HG02938 (cell line): Measurements from ENCODE around the gene GPR142.

Experiments
- ATAC-seq: cut with Tn5 transposase; IDR thresholded peaks from one replicate; pipeline ENCODE4 v1.9.1; 2021; ENCODE audit warnings: mild to moderate bottlenecking, moderate library complexity; ENCODE audit not compliant: unreplicated experiment

The GPR142 gene, protein sequence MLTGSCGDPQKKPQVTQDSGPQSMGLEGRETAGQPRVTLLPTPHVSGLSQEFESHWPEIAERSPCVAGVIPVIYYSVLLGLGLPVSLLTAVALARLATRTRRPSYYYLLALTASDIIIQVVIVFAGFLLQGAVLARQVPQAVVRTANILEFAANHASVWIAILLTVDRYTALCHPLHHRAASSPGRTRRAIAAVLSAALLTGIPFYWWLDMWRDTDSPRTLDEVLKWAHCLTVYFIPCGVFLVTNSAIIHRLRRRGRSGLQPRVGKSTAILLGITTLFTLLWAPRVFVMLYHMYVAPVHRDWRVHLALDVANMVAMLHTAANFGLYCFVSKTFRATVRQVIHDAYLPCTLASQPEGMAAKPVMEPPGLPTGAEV

DNA sequence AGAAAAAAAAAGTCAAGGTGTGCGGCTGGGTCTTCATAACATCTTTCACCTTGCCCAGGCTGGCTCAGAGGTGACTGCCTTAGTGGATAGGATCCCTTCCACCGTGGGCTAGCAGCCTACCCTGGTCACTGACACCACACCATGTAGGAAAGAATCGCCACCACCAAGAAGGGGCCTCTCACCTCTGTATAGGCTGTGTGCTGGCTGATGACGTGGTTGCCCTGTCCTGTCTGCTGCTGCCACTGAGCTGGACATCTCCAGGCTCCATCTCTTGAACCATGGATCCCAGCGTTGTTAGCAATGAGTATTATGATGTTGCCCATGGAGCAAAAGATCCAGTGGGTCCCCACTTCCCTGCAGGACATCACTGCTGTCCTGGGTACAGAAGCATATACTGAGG is at the start of gene GPR142:
TSS of gene GPR142 (plus strand) at position 301 of the 400 bp plus-strand sequence. CDS start 2,035 bp downstream, outside the sequence.
- ATAC-seq, result no peak

DNA sequence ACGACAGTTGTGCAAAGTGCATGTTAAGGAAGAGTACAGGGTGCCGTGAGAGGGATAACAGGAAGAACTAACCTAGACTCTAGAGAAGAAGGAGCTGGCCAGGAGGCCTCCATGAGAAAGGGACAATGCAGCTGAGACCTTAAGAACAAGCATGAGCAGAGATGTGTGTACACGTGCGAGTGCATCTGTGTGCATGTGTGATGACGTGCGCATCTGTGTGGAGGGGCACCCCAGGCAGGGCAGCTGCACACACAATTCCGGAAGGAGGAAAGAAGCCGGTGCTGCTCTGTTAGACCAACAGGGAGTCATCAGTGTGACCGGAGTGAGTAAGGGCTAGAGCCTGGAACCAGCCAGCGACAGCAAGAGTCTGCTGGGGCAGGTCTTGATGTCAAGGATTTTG is 48.9 kb upstream of the GPR142 start:
- ATAC-seq, result no peak

DNA sequence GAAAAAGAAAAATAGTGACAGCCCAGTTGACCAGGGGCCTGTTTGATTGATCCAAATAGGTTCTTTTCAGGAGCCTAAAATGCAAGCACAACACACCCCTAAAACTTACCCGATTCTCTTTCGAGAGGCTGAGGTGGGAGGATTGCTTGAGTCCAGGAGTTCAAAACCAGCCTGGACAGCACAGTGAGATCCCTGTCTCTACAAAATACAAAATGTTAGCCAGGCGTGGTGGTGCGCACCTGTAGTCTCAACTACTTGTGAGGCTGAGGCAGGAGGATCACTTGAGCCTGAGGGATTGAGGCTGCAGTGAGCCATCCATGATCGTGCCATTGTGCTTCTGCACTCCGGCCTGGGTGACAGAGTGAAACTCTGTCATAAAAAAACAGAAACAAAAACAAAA is 42.8 kb upstream of the GPR142 start:
- no peak for ATAC-seq

DNA sequence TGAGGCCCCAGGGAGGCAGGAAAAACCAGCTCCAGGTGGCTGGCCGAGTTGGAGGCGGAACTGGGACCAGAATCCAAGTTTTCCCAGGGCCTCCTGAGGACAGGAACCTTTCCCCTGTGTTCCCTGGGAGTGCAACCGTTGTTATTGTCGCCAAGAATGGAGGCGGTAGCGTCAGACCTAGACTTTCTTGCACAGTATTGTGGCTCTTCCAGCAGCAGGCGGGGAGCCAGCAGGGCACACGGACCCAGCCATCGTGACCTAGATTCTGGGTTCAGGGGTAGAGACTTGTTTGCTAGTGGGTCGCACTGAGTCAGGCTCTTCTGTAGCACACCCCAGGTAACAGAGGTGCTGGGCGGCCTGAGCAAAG is 41.9 kb upstream of the GPR142 start:
- no peak for ATAC-seq

DNA sequence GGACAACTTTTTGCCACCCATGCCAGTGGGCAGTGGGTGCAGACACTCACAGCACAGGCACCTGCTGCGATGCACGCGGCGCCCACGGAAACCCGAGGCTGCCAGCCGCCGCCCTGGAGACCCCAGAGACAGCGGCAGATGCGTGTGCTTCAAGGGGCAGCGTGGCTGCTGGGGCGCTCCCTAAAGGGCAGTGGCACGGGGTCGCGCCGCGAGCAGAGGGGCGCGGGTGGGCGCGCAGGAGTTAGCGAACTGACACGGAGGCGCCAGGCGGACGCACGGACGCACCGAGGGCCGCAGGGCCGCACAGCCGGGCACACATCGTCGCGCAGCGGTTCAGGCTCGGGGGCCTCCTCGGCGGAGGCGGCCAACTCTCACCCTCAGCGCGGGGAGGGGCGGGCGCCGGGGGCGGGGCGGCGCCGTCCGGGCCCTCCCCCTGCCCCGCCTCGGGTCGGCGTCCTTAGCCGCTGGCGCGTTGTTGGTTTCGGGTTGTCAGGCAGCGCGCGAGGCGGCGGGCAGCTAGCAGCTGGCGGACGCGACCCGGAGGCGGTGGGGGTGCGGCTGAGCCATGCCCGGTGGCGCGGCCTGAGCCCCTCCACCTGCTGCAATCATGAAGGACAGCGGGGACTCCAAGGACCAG is 41.4 kb upstream of the GPR142 start, which contains the start of gene KIF19:
TSS of gene KIF19 (plus strand) at position 484 of the 637 bp plus-strand sequence. CDS start at position 608, 124 bp downstream.
- ATAC-seq, result no peak

DNA sequence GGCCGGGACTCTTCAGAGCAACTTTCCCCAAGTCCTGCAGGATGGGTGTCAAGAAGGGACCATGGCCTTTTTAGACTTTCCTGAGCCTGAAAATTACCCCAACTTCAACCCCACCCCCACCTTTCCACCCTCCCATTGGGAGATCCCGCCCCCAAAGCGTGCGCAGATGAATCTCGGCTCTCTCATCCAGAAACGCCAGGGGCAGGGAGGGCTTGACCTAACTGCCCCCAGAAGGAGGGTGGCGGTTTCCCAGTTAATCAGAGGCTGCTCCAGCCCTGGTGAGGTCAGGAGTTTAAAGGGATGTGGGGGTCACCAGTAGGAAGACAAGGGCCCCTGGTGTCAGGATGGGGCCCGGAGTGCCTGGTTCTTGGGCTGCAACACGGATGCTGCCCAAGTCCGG is 40.8 kb upstream of the GPR142 start:
- ATAC-seq, result no peak

DNA sequence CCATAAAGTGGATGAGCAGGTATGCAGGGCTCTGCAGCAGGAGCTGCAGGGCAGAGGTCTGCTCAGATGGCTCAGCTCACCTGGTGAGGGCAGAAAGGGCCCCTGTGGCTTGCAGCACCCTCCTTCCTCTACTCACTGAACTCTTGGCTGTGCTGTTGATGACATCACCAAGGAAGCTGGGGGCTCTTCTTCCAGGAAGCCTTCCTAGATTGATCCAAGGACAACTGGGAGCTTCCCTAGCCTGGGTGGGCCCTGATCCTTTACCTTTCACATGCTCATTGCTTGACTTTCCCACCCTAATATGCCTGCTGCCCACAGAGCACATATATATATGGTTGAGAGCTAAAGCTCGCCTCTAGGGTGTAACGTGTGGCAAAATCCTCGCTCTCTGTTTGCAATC is 38.8 kb upstream of the GPR142 start:
- ATAC-seq, result no peak

DNA sequence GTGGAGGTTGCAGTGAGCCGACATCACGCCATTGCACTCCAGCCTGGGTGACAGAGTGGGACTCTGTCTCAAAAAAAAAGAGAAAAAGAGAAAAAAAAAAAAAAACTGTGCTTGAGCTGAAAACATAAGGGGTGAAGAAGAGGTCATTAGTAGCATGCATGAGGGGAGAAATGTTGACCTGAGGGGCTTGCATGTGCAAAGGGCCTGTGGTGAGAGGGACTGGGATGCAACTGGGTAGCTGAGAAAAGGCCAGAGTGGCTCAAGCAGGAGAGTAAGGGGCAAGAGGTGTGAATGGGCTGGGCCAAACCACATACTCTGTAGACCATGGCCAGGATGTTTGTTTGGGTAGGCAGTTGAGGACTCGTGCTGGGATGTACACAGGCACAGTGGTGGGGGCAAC is 37.9 kb upstream of the GPR142 start:
- ATAC-seq, result no peak

DNA sequence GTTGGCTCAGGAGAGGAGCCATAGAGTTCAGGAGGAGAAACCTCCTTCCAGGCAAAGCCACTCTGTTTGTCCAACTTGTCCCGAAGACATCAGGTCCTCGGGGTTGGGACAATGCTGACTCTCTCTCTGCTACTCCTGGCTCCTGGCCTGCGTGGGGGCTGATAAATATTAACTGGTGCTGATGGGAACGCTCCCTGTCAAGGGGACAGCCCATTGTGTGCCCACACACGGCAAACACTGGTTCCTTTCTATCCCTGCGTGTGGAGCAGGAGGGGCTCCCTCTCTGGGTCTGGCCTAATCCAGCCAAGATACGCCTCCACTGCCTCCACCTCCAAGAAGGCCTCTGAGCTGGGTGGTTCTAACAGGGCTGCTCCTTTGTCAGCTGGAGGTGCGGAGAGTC is 36.9 kb upstream of the GPR142 start:
- no peak for ATAC-seq

DNA sequence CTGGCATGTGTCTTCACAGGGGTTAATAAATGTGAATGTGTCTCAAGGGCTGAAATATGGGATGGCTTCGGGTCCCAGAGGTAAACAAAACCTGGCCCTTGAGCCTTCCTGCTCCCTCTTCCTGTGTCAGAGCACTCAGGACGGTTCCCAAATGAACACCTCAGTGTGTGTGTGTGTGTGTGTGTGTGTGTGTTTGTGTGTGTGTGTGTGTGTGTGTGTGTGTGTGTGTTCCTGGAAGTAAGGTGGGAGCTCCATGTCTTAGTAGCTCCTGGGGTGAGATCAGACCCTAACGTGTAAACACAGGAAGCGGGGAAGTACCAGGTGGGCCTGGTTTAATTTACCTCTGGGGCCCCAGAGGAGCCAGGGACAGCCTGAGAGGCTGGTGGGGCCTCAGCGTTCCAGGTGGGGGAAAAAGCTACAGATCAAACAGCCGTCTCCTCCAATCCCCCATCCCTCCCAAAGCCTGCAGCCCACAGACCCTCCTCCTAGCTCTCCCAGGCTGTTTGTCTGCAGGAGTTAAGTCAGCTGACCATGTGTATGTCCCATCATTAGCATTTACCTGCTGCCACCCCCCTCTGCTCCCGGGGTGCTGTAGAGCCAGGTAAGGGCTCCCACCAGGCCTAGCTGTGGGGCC is 35.2 kb upstream of the GPR142 start:
- ATAC-seq, result no peak

DNA sequence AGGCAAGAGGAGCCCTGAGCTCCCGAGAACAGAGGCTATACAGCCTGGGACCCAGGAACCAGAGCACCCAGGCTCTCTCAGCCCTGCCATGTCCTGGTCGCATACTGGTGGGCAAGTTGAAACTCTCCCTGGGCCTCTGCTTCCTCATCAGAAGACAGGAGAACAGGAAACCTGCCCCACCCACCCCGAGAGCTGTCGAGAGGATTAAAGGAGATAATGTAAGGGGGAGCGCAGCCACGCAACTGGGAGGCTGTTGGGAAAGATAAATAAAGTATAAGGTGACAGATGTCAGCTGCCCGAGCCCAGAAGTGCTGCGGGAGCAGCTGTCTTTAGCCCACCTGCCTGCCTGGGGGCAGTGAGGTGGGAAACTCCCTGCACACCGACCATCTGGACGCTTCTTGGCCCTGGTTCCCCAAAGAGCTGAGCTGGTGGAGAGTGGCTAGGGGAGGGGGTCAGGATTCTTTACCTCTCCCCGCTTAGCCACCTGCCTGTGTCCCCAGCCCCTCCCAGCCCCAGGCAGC is 34.5 kb upstream of the GPR142 start:
- ATAC-seq, result no peak

DNA sequence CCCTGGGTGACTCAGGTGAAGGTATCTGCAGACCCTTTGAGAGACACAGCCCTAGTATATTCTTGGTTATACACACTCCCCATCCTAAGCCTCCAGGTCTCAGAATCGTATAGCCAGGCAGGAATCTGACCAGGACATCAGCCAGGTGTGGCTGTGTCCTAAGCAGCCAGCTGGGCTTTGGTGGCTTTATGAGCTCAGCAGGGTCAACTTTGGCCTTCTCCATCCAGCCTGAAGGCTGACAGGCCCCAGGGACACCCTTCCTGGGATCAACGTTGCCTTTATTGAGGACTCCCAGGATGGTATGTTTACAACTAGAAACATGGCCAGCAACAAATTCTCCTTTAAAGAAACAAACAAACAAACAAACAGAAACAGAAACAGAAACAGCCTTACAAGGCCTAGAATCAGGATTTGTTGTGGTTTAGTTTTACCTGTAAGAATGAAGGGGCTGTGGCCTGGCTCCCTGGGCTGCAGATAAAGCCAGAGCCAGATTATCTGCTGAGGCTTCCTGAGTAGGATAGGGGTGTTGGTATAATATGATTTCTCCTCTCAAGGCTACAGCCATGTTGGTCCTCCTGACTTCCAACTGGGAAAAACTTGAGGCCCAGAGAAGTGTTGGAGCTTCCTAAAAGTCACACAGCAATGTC is 32.8 kb upstream of the GPR142 start:
- ATAC-seq, result no peak

DNA sequence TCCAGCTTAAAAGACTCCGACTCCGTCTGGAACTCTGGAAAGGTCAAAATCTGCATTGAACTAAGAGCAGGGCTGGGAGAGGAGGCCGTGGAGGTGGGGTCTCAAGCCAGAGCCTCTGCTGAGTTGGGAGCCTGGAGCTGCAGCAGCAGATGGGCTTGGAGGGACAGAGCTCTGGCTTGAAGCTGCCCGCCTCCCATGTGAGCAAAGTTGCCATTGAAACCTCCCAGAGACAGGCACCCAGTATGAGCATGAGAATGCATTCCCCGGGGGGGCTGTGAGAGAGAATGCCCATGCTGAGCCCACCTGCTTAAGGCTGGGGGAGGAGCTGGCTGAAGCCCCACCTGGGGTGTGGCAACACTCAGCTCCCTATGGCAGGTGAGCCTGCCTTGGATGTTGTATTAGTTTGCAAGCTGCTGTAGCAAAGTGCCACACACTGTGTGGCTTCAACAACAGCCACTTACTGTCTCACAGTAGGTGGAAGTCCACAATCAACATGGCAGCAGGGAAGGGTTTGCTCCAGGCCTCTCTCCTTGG is 31.7 kb upstream of the GPR142 start:
- ATAC-seq, result no peak

DNA sequence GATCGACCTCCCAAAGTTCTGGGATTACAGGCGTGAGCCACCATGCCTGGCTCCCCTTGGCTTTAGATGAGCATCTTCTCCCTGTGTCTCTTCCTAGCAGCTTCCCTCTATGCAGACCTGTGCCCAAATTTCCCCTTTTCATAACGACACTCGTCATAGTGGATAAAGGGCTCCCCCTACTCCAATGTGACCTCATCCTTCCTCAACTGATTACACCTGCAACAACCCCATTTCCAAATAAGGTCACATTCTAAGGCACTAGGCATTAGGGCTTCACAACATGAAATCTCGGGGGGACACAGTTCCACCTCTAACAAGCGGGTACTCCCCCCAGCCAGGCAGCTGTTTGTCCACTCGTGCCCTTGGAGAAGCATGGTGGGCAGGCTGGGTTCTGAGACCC is 31.0 kb upstream of the GPR142 start:
- no peak for ATAC-seq

DNA sequence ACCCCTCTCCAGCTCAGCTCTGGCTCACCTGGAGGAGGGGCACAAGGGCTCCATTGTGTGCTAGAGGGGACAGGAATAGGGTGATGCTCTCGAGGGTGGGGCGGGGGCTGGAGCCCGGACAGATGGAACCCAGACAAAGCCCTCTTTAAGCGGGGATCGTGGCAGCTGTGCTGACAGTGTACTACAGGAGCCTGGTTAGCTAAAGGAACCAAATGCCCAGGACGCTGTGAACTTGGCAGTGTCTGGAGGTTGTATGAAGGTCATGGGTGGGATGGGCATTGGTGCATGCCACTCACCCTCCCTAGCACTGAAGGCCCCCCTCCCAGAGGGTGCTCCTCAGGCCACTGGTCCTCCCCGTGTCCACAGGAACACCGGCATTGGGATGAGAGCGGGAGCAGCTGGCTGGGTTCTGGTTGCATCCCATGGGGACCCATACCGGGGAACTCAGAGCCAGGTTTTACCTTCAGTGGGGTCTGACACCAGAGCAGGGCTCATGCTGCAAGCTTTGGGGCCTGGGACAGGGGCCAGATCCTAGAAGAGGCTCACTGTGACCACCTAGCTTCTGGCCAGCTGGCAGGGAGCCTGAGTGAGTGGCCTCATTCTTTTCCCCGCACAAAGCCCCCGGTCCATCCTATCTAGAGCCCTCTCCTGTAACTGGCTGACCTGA is 29.3 kb upstream of the GPR142 start:
- ATAC-seq, result no peak

DNA sequence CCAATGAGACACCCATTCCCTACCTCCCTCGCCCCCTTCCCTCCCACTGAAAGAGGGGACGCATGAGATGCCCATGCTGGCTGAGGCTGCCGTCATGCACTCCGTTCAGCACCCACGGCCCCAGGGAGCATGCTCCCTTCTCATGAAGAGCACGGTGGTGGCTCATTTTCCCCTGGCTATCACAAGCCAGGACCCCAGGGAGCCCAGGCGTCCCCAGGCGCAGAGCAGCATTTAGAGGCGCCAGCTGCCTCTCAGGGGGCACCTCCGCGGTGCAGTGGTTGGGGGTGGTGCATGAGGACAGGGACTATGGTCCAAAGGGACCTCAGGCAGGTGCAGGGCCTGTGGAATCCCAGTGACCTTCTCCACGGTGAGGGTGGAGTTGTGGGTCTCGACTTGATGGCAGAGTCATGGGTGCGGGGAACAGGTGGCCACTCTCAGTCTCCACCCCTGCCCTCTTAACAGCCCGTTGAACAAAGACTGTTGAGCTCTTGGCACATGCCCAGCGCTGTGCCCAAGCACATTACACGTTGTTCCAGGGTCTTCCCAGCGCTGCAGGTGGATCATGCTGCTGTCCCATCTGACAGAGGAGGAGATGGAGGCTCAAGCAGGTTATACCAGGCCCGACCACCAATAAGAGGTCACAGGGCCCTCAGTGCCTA is 27.6 kb upstream of the GPR142 start:
- ATAC-seq, result no peak

DNA sequence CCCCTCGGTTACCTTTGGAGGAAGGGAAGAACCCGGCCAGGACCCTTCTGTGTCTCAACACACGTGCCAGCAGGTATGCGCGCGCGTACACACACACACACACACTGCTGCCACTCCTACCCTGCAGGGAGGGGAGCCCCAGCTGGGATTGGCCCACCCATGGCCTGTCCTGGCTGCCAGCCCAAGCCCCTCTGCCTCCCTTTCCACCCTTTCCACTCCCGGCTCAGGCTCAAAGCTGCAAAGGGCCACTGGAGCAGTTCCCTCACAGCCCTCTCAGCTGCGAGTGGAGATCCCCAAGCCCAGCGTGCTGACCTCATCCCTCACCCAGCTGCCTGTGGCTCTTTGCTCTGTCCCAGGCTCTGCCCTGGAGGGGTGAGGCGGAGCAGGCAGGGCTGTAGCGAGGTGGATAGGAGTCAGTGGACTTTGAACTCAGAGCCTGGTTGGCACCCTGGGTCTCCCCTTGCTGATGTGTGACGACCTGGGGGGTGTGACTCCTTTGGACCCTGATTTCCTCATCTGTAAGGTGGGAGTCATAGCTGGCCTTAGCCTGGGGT is 26.8 kb upstream of the GPR142 start:
- ATAC-seq, result no peak

DNA sequence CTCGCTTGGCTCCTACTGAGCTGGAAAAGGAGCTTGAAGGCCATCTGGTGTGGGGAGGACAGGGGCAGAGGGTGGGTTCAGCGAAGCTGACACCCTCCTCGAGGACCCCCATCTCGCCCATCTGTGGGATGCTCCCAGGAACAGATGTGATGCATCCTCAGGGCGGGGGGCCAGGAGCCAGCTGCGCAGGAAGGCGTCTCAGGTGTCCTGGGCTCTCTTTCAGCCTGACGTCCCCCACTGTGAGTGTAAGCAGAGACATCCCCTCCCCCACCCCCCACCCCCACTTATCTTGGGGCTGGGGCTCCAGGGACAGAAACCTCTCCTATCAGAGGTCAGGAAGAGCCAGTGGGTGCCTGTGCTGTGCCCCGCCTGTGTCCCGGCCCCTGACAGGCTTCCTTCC is 25.1 kb upstream of the GPR142 start:
- ATAC-seq, result no peak

DNA sequence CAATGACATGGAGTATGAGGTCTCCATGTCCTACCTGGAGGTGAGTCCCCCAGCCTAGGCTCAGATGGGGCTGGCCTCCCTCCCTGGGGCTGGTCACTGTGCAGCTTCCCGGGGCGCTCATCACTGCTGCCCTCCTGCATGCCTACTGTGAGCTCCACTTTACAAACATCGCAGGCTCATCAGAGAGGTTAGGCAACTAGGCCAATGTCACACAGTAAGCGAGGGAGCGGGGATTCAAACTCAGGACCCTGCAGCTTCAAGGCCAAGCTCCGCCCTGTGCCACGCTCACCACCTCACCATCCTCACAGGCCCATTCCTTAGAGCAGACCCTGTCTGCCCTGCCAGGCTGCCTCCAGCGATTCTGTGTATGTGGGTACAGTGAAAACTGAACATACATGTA is 24.2 kb upstream of the GPR142 start:
- no peak for ATAC-seq
